NCI-H2227 (cell line): ENCODE data around the gene RHOB.

ENCODE experiments used
- DNase-seq: peaks from one replicate; lab custom pipeline; 2025; ENCODE audit not compliant: unreplicated experiment; lab: John Stamatoyannopoulos, UW

RHOB gene

DNA sequence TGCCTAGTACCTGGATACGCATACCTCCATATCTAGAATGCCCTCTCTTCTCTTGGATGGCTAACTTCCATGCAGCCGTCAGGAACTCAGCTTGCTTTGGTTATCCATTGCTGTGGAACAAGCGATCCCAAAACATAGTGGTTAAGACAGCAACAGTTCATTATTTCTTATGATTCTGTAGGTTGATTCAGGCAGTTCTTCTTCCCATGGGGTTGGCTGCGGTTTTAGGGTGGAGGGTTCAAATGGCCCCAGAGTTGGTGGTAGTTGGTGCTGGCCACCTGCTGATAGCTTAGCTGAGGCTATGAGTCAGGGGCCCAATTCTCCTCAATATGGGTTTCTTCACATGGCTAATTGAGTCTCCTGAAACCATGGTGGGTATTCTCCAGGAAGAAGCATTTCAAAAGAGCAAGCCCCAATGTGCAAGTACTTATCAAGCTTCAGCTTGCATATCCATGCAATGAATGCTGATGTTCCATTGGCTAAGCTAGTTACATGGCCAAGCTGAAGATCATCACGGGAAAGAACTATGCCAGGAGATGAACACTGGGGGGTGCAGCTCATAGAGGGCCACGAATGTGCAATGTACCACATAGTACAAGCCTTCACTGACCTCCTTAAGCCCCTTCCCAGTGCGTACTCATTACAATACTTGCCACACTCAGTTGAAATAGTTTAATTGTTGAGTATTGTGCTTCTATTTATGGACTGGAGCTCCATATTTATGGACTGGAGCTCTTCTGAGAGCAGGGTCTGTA lies 10.0 kb upstream of the RHOB start:
- DNase-seq: no peak

DNA sequence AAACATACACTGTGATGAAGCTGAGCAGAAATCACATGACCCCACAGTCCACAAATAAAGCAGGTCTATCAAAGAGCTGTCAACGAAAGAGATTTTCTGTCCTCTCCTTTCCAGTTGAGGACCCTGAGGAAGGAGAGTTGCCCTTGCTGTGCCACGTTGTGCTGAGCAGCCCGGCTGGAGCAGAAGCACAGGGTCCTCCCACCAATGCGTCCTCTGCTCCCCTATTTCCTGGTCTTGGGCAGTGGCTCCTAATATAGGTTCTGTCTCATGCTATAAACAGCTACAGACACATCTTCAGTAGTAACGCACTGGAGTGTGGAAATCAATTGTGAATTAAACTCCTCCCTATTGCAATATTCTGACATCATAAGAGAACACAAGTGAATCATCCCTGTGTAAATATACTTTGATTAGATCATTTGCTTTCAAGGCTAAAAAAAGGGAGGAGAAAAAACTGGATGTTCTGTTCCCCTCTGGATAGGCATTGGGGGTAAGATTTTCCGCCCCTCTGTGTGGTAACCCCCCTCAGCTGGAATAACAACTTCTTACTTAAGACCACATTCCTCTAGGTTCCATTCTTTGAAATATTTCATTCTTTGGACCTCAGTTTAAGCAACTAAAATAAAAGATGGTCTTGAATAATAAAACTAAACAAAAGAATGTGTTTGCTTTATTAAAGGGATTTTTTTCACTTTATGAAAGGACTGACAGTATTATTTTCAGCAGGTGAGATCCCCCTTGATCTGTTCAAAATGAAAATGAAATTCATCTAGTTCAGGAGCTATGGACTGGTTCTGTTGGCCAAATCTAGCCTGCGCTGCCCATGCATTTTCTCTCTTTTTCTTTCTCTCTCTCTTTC lies 8.3 kb upstream of the RHOB start:
- DNase-seq: no peak

DNA sequence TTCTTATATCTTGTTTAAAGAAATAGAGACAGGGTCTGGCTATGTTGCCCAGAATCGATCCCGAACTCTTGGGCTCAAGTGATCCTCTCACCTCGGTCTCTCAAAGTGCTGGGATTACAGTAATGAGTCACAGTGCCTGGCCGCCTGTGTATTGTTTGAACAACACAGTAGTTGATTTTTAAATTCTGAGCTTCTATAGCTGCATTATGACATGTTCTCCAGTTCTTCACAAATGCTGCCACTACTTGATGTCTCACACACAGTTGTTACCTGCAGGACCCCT lies 7.7 kb upstream of the RHOB start:
- no peak for DNase-seq

DNA sequence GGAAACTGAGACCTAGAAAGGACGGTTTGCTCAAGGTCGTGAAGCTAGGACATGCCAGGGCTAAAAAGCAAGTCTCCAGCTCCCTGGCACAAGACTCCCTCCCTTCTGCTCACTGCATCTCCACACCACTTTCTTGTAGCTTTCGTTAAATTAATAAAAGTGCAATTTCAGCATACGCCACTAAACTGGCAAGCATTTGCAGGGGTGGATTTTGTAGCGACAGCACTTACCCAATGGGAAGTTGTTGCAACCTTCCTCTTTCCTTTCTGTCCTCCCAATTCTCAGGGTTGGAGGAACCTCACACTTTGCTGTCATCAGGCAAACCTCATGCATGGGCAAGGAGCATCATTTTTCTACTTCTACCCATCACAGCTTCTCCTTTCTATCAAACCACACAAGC lies 7.4 kb upstream of the RHOB start:
- DNase-seq: no peak

DNA sequence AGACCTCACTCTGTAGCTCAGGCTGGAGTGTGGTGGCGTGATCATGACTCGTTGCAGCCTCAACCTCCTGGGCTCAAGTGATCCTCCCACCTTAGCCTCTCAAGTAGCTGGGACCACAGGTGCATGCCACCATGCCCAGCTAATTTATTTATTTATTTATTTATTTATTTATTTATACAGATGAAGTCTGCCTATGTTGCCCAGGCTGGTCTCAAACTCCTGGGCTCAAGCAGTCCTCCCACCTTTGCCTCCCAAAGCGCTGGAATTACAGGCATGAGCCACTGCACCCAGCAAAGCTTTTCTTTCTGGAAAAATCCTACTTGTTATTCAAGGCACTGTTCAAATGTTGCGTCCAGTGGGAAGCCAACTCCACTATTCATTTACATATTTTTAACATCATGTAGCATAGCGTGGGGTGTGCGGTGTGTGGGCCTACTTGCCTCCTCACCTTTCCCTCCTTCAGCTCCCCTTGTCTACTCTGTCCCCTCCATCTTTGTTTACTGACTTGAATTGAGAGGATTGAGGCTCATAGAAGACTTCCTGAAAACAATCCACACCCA lies 6.8 kb upstream of the RHOB start:
- DNase-seq: no peak

DNA sequence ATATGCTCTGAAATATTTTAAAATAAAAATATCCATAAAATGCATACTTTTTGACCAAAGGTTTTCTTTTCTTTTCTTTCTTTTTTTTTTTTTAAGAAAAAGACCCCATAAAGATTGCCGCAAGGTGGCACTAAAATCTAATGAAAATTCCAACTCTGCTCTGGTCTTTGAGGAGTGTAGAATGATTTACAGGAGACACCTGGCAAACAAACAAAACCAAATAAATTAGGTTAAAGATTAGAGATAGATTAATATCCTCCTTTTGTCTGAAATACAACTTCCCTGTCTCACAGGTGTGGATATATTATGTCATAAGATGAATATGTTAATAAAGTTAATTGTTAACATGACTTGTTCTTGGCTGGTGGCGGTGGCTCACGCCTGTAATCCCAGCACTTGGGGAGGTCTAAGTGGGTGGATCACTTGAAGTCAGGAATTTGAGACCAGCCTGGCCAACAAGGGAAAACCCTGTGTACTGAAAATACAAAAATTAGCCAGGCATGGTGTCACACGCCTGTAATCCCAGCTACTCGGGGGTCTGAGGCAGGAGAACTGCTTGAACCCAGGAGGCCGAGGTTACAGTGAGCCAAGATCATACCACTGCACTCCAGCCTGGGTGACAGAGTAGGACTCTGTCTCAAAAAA lies 3.5 kb upstream of the RHOB start:
- peak; percentile 71 for DNase-seq

DNA sequence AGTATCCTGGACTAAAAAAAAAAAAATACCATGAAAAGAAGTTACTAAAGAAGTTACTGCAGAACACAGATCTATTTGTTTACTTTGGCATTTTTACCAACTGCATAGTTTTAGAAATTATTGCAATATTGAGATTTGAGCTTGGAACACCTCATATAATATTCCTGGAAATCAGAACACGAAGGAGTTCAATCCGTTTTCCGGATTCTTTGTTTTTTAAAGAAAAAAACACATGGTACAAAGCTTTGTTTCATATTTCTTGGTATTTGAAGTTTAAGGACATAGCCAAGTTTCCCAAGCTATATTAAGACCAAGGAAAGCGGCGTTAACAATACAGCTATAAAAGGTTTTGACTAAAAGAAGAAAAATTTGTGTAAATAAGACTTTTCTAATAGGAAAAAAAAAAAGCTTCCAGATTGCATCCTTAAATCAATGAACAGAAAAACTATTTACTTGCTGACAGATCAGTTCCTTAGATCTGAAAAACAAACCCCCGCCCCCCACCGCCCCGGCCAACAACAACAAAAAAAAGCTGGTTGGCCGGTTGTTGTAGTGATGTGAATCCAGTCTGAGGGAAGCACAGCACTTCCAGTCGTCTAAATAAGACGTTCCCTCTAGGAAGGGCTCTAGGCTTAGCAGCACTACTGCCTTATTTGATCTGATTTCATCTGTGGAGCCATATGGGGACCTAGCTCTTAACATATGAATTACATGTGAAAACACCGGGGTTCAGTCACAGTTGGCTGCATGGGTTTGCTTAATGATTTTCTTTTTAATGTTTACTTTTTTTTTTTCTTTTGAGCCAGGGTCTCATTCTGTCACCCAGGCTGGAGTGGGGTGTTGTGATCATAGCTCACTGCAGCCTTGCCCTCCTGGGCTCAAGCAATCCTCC lies 2.5 kb upstream of the RHOB start:
- no peak for DNase-seq

DNA sequence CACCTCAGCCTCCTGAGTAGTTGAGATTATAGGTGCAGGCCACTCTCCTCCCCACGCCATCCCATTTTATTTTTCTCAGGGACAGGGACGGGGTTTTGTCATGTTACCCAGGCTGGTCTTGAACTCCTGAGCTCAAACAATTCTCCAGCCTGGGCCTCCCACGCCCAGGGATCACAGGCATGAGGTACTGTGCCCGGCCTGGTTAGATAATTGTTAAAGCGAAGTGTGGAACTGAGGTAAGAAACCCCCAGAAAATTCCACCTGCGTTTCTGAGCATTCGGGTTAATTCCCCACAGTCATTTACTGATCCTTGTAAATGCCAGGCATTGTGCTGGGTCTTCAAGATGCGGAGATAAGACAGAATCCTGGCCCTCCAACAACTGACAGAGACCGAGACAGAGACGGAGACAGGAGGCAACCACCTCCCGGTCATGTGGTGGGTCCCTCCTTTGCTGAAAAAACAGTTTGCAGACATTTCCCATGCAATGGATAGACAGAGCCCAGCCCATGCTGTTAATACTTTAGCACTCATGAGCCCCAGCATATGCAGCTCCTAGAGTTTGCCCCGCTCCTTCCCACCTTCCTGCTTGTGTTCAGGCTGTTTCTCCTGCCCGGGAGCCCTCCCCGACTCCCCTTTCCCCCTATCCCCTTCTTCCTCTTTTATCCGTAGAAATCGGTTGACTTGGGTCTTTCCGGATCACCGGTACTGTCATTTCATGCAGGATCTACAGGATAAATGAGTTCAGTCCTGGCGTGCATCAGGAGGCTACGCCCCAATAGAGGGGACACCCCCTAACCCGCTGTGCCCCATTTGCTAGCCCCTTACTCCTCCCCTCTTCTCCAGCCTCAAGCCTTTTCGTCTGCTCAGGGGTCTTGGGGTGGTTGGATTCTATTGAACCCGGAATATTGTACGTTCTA lies 1.6 kb upstream of the RHOB start:
- no peak for DNase-seq

DNA sequence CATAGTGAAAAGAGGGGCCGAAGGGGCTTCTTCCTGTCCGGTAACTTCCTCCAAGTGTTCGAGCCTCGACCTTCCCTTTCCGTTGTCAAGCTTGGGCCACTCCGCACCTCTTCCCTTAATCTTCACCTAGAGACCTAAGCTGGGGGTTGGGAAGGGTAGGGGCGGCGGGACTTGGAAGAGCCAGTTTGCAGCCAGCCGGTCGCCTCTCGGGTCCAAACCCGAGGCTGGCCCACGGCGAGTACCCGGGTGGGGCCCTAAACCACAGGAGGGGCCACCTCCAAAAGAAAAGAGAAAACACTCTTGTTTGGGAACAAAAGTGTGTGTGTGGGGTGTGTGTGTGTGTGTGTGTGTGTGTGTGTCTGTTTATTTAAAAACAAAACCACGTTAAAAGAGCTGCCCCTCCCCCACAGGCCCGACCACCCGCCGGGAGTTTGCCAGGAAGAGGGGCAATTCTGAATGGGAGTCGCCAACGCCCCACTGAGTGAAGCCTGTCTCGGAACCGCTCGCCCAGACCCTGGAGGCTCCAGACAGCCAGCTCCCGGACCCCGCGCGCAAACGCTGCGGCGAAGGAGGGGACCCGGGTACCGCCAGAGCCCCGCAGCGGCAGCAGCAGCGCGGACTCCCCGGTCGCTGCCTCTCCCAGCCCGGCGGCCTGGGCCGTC lies 488 bp upstream of the RHOB start:
- DNase-seq: no peak

DNA sequence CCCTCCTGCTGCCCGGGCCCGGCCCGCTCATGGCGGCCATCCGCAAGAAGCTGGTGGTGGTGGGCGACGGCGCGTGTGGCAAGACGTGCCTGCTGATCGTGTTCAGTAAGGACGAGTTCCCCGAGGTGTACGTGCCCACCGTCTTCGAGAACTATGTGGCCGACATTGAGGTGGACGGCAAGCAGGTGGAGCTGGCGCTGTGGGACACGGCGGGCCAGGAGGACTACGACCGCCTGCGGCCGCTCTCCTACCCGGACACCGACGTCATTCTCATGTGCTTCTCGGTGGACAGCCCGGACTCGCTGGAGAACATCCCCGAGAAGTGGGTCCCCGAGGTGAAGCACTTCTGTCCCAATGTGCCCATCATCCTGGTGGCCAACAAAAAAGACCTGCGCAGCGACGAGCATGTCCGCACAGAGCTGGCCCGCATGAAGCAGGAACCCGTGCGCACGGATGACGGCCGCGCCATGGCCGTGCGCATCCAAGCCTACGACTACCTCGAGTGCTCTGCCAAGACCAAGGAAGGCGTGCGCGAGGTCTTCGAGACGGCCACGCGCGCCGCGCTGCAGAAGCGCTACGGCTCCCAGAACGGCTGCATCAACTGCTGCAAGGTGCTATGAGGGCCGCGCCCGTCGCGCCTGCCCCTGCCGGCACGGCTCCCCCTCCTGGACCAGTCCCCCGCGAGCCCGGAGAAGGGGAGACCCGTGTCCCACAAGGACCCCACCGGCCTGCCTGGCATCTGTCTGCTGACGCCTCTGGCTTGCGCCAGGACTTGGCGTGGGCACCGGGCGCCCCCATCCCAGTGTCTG lies 767 bp downstream of the RHOB start:
- peak; percentile 66 for DNase-seq

DNA sequence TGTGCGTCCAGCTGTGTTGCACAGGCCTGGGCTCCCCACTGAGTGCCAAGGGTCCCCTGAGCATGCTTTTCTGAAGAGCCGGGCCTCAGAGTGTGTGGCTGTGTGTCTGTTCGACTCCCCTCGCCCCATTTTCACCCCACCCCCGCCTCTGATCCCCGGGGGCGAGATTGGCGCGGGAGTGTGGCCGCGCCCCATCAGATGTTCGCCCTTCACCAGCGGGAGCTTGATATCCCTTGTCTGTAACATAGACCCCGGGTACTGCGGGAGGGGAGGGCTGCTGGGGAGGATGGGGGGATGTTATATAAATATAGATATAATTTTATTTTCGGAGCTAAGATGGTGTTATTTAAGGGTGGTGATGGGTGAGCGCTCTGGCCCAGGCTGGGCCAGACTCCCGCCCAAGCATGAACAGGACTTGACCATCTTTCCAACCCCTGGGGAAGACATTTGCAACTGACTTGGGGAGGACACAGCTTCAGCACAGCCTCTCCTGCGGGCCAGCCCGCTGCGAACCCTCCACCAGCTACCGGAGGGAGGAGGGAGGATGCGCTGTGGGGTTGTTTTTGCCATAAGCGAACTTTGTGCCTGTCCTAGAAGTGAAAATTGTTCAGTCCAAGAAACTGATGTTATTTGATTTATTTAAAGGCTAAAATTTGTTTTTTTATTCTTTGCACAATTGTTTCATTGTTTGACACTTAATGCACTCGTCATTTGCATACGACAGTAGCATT lies 1.5 kb downstream of the RHOB start:
- peak; percentile 54 for DNase-seq

DNA sequence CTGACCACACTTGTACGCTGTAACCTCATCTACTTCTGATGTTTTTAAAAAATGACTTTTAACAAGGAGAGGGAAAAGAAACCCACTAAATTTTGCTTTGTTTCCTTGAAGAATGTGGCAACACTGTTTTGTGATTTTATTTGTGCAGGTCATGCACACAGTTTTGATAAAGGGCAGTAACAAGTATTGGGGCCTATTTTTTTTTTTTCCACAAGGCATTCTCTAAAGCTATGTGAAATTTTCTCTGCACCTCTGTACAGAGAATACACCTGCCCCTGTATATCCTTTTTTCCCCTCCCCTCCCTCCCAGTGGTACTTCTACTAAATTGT lies 2.1 kb downstream of the RHOB start:
- DNase-seq: no peak

DNA sequence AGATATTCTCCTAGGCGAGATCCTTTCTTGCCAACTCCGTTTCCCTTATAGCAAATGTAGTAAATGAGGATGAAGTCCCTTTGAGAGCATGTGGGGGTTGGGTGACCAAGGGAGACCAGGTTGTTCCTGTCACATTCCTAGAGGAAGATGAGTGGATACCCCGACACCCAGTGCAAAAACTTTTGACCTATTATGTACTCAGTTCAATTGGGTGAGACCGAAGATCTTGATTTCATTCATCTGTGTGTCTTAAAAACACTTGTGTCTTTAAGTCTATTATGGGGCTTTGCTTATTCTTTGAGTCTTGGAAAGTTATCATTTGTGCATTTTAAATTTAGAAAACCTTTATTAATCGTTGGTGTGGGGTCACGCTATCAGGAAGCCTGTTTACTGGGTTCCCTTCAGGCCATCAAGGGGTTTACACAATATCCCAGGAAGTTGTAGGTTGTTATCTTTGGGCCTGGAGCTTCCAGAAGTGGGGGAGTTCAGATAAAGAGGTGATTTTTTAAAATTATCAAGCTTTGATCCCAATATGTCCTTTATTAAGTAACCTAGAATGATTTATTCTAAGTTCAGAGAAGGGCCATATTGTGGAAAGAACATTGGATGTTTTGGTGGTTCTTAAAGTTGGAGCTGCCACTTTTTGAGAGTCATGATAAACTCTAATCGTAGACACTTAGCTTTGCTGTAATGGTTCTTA lies 2.8 kb downstream of the RHOB start:
- no peak for DNase-seq

DNA sequence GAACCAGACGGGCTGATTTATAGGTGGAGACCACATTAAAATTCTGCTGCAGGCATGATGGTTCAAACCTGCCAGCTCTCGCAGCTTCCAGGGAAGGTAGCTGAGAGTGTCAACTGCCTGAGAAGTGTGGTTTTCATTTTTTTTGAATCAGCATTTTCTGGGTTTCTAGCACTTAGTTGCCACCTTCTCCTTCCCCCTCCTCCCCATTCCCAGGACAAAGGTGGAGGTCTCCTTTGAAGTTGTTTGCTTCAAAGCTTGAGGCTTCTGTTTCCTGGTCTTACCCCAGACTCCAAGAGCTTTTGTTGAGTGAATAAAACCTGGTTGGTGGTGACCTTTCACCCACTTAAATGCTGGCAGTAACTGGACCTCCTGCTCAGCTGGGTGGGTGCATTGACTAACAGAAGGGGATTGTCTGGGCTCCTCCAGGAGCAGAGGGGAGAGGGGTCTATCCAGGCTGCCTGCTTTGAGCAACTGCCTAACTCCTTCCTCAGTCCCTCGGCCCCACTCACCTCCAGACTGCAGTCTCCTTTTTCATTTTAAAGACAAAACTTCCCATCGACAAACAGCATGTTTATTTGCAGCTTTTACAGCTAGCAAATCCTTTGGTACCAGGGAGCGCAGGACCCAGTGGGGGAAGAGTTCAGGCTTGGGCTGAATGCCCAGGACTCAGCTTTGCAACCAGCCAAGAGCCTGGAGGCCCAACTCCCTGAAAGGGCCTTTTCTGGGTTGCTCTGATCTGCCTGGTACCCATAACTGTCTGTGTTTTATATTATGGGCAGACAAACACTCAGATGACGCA lies 3.5 kb downstream of the RHOB start:
- DNase-seq: no peak

DNA sequence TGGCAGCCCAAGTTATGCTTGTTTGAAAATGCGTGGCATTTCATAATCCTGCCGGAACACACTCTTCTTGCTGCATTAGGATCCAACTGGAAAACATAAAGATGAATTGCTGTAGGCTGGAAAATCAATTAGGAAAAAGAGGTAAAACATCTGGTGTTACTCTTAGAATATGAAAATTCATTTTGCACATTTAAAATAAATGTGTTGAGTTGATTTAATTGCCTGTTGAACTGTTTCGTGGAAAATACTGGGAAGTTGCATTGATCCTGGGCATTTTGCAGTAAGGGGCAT lies 4.1 kb downstream of the RHOB start:
- DNase-seq: no peak

DNA sequence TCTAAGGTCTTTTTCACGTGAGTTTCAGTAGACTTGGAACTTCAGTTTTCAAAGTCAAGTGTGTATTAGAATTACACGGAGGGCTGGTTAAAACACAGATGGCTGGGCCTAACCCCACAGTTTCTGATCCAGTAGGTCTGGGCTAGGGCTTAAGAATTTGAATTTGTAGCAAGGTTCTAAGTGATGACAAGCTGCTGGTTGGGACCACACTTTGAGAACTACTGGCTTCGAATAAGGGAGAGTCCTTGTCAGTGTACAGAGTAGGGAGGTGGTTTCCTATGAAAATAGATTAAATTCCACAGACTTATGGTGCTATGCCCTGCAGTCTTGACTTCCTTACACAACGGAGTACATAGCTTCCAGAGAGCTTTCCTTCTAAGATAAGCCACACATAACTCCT lies 4.5 kb downstream of the RHOB start:
- no peak for DNase-seq
